ENCODE data around the gene CLTC. TPM values are rescaled to one million over a fixed set of nuclear protein-coding genes. Genes with fewer than 3 reads are reported as not detected.

CLTC gene
- total and polyA plus RNA-seq, 2 experiments from 2014 or later = 107 to 344 TPM

GRCh38 chr17:59669944-59670343 lies 50.2 kb downstream of the CLTC start:
- no peak overlapping the region for H3K27ac ChIP-seq (ENCODE audit: low read depth)
- TF ChIP-seq ZNF462 (CRISPR knock-in tag; IDR thresholded peaks at IDR 0.05) (no peak), ZNF114 (CRISPR knock-in tag; IDR thresholded peaks at IDR 0.05) (no peak), NANOG (IDR thresholded peaks at IDR 0.05; ENCODE audit: borderline replicate concordance) (no peak), EZH2phosphoT487 (IDR thresholded peaks at IDR 0.05; ENCODE audit: unreplicated experiment) (no peak), POLR2AphosphoS5 (IDR thresholded peaks at IDR 0.05; ENCODE audit: low read depth) (no peak), CREB1 (CRISPR knock-in tag; IDR thresholded peaks at IDR 0.05; ENCODE audit: low read depth) (no peak), ZNF331 (CRISPR knock-in tag; IDR thresholded peaks at IDR 0.05; ENCODE audit: low read depth) (no peak), JUNB (IDR thresholded peaks at IDR 0.05; ENCODE audit: unreplicated experiment) (no peak), EZH2 (IDR thresholded peaks at IDR 0.05; ENCODE audit: low read depth, unreplicated experiment) (no peak), STAT1 (IDR thresholded peaks at IDR 0.05; ENCODE audit: unreplicated experiment) (no peak)
- TF ChIP-seq, protein P1, sequence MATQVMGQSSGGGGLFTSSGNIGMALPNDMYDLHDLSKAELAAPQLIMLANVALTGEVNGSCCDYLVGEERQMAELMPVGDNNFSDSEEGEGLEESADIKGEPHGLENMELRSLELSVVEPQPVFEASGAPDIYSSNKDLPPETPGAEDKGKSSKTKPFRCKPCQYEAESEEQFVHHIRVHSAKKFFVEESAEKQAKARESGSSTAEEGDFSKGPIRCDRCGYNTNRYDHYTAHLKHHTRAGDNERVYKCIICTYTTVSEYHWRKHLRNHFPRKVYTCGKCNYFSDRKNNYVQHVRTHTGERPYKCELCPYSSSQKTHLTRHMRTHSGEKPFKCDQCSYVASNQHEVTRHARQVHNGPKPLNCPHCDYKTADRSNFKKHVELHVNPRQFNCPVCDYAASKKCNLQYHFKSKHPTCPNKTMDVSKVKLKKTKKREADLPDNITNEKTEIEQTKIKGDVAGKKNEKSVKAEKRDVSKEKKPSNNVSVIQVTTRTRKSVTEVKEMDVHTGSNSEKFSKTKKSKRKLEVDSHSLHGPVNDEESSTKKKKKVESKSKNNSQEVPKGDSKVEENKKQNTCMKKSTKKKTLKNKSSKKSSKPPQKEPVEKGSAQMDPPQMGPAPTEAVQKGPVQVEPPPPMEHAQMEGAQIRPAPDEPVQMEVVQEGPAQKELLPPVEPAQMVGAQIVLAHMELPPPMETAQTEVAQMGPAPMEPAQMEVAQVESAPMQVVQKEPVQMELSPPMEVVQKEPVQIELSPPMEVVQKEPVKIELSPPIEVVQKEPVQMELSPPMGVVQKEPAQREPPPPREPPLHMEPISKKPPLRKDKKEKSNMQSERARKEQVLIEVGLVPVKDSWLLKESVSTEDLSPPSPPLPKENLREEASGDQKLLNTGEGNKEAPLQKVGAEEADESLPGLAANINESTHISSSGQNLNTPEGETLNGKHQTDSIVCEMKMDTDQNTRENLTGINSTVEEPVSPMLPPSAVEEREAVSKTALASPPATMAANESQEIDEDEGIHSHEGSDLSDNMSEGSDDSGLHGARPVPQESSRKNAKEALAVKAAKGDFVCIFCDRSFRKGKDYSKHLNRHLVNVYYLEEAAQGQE (IDR thresholded peaks at IDR 0.05; ENCODE audit: unreplicated experiment) = no peak
- TF ChIP-seq, protein P2, sequence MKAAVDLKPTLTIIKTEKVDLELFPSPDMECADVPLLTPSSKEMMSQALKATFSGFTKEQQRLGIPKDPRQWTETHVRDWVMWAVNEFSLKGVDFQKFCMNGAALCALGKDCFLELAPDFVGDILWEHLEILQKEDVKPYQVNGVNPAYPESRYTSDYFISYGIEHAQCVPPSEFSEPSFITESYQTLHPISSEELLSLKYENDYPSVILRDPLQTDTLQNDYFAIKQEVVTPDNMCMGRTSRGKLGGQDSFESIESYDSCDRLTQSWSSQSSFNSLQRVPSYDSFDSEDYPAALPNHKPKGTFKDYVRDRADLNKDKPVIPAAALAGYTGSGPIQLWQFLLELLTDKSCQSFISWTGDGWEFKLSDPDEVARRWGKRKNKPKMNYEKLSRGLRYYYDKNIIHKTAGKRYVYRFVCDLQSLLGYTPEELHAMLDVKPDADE (IDR thresholded peaks at IDR 0.05) = no peak
- TF ChIP-seq, protein P3, sequence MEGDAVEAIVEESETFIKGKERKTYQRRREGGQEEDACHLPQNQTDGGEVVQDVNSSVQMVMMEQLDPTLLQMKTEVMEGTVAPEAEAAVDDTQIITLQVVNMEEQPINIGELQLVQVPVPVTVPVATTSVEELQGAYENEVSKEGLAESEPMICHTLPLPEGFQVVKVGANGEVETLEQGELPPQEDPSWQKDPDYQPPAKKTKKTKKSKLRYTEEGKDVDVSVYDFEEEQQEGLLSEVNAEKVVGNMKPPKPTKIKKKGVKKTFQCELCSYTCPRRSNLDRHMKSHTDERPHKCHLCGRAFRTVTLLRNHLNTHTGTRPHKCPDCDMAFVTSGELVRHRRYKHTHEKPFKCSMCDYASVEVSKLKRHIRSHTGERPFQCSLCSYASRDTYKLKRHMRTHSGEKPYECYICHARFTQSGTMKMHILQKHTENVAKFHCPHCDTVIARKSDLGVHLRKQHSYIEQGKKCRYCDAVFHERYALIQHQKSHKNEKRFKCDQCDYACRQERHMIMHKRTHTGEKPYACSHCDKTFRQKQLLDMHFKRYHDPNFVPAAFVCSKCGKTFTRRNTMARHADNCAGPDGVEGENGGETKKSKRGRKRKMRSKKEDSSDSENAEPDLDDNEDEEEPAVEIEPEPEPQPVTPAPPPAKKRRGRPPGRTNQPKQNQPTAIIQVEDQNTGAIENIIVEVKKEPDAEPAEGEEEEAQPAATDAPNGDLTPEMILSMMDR (conservative IDR thresholded peaks at IDR 0.05; ENCODE audit: low read depth in 2 of 2) = no peak
- Mint-ChIP-seq H3K36me3 (ENCODE audit: low read depth) (peaks cover 66% of the 10 kb centered on the region), H3K27ac (no peak overlapping the region), H3K4me1 (no peaks in the 10 kb centered on the region), H3K4me3 (no peak overlapping the region), H3K9me3 (no peaks in the 10 kb centered on the region), H3K27me3 (ENCODE audit: insufficient read depth, low read depth, poor library complexity) (no peaks in the 10 kb centered on the region)
- peaks cover 66% of the 10 kb centered on the region for H3K36me3 ChIP-seq (ENCODE audit: insufficient read depth)
- H3K4me2 ChIP-seq = no peak overlapping the region
- H3K79me2 ChIP-seq (replicated peaks; ENCODE audit: insufficient read depth) = peaks cover 8% of the 10 kb centered on the region; the same call in 1 of the 2 replicates
- ATAC-seq = no peak
- H3K27me3 ChIP-seq (ENCODE audit: insufficient read depth) = no peaks in the 10 kb centered on the region
- DNase-seq (ENCODE audit: low spot score) = no peak
- H3F3A ChIP-seq (replicated peaks; ENCODE audit: low read depth) = no peaks in the 10 kb centered on the region
- no peaks in the 10 kb centered on the region for H3K4me1 ChIP-seq (ENCODE audit: insufficient read depth)
- no peaks in the 10 kb centered on the region for H3K9me2 ChIP-seq (ENCODE audit: insufficient read depth)
- peaks cover 6% of the 10 kb centered on the region; the same call in 1 of the 2 replicates for H4K20me1 ChIP-seq (replicated peaks; ENCODE audit: insufficient read depth)
- H2AFZ ChIP-seq = no peak overlapping the region
- H3K4me3 ChIP-seq = no peak overlapping the region
